C4-2B (cell line): ENCODE data around the gene CDHR4.

ENCODE experiments used
- ZFX ChIP-seq: fragments of 450-650 bp; IDR thresholded peaks from 2 replicates; pipeline ENCODE4 v1.6.1; 2017
- TF ChIP-seq, protein P1 (sequence below): fragments of 450-650 bp; conservative IDR thresholded peaks from 2 replicates; pipeline ENCODE4 v1.5.1; 2017; ENCODE audit warnings: mild to moderate bottlenecking

DNA sequence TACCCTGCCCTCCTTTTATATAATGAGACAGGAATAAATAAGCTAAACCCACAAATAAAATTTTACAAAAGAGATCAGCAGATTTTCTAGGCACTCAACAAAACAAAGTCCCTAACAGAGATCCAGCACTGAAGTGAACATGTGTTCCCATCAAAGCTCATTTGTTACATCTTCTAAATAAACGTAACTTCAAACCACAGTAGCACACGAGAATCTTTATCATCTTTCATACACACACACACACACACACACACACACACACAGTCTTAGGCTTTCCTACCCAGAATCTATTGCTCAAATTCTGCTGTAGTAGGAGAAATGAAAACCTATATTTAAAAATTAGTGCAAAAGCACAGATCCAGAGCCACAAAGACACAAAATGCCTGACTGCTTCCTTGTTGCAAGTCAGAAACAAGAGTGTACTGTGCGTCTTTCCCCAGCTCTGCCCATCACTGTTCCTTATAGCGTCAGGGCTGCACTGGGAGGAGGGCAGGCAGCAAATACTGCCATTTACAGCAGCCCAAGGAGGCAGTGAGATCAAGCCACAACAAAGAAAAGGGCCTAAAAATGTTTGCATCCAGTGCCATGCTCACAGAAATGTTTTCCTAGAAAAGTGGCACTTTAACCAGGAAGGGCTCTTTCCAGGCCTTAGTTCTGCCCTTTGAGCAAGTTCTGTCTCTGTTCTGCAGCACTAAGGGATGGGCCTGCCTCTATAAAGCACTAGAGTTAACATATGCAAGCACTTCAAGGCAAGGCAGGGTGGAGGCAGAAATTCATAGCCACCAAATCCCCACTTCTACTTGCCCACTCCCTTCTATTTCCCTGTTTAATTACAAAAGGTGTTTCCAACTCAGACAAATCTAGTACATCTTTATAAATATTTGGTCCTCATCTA lies 19.3 kb downstream of the CDHR4 start:
- TF ChIP-seq, protein P1, sequence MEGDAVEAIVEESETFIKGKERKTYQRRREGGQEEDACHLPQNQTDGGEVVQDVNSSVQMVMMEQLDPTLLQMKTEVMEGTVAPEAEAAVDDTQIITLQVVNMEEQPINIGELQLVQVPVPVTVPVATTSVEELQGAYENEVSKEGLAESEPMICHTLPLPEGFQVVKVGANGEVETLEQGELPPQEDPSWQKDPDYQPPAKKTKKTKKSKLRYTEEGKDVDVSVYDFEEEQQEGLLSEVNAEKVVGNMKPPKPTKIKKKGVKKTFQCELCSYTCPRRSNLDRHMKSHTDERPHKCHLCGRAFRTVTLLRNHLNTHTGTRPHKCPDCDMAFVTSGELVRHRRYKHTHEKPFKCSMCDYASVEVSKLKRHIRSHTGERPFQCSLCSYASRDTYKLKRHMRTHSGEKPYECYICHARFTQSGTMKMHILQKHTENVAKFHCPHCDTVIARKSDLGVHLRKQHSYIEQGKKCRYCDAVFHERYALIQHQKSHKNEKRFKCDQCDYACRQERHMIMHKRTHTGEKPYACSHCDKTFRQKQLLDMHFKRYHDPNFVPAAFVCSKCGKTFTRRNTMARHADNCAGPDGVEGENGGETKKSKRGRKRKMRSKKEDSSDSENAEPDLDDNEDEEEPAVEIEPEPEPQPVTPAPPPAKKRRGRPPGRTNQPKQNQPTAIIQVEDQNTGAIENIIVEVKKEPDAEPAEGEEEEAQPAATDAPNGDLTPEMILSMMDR = no peak
- TF ChIP-seq ZFX = no peak
